Measurements from ENCODE around the gene MRPL19. TPM values are rescaled to one million over a fixed set of nuclear protein-coding genes. Genes with fewer than 3 reads are reported as not detected.

MRPL19 gene
- total RNA-seq, 1 experiment from 2014 or later: 73.0 TPM

DNA sequence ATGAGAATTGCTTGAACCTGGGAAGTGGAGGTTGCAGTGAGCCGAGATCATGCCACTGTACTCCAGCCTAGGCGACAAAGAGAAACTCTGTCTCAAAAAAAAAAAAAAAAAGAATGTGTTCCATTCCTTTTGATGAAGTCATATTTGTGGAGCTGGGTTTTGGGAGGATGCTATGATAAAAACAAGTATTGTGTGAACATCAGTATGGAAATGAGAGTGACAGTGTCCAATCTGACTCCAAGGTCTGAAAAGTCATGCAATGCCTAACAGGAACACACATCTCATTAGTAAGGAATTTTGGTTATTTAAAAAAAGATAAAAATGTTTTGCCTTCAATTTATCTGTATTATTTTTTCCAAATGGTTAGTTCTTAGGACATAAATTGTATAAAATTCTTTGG, 52.3 kb downstream of the MRPL19 start:
- Mint-ChIP-seq H3K4me3 (no peak overlapping the region), H3K36me3 (ENCODE audit: insufficient read depth in 1 of 3, low read depth in 3 of 3) (peaks cover 36 to 64% (median 61%) of the 10 kb centered on the region in 3 experiments; a peak in 6 of 7 replicates), H3K27me3 (ENCODE audit: low read depth) (no peaks in the 10 kb centered on the region), H3K4me1 (no peaks in the 10 kb centered on the region), H3K27ac (no peak overlapping the region), H3K9me3 (no peaks in the 10 kb centered on the region; a peak in 1 of 5 replicates)
- H3K23ac ChIP-seq (ENCODE audit: insufficient read length, low read depth, low read length): no peak overlapping the region
- H3K4me2 ChIP-seq (ENCODE audit: insufficient read depth, insufficient read length, low read length): no peak overlapping the region
- H4K5ac ChIP-seq (ENCODE audit: insufficient read length, low read depth, low read length): no peak overlapping the region
- no peaks in the 10 kb centered on the region for H3K4me1 ChIP-seq (ENCODE audit: insufficient read depth, low read length)
- TF ChIP-seq, protein P1, sequence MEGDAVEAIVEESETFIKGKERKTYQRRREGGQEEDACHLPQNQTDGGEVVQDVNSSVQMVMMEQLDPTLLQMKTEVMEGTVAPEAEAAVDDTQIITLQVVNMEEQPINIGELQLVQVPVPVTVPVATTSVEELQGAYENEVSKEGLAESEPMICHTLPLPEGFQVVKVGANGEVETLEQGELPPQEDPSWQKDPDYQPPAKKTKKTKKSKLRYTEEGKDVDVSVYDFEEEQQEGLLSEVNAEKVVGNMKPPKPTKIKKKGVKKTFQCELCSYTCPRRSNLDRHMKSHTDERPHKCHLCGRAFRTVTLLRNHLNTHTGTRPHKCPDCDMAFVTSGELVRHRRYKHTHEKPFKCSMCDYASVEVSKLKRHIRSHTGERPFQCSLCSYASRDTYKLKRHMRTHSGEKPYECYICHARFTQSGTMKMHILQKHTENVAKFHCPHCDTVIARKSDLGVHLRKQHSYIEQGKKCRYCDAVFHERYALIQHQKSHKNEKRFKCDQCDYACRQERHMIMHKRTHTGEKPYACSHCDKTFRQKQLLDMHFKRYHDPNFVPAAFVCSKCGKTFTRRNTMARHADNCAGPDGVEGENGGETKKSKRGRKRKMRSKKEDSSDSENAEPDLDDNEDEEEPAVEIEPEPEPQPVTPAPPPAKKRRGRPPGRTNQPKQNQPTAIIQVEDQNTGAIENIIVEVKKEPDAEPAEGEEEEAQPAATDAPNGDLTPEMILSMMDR (conservative IDR thresholded peaks at IDR 0.05): no peak
- no peak overlapping the region for H3K27ac ChIP-seq (ENCODE audit: insufficient read length, low read depth, low read length)
- no peak overlapping the region for H3K14ac ChIP-seq (ENCODE audit: insufficient read depth, low read length)
- H3K9me3 ChIP-seq (ENCODE audit: control insufficient read depth, low read depth, low read length): peaks cover 4% of the 10 kb centered on the region
- H3T11ph ChIP-seq (ENCODE audit: low read length): no peak overlapping the region
- no peaks in the 10 kb centered on the region for H3K79me2 ChIP-seq (ENCODE audit: insufficient read depth, low read length)
- no peak overlapping the region for H2BK120ac ChIP-seq (ENCODE audit: low read depth, low read length, poor library complexity, severe bottlenecking)
- no peaks in the 10 kb centered on the region for H3K79me1 ChIP-seq (ENCODE audit: insufficient read depth, low read depth, low read length, poor library complexity, severe bottlenecking)
- H2BK15ac ChIP-seq (ENCODE audit: low read depth, low read length): no peak overlapping the region
- no peaks in the 10 kb centered on the region for H3K23me2 ChIP-seq (ENCODE audit: insufficient read length, low read depth, low read length, poor library complexity, severe bottlenecking)
- no peak overlapping the region for H3K56ac ChIP-seq (ENCODE audit: insufficient read length, low read depth, low read length)
- no peak overlapping the region for H2BK12ac ChIP-seq (ENCODE audit: insufficient read length, low read depth, low read length)
- no CpG with 5 or more reads among the region's 2 CpGs for WGBS (ENCODE audit: extremely low coverage, insufficient read length, low lambda C conversion rate)
- H2AK5ac ChIP-seq (ENCODE audit: insufficient read length, low read length): no peak overlapping the region
- no peak overlapping the region for H2AFZ ChIP-seq (ENCODE audit: low read length)
- no peak overlapping the region for H2BK20ac ChIP-seq (ENCODE audit: low read depth, low read length, poor library complexity, severe bottlenecking)
- H4K20me1 ChIP-seq (ENCODE audit: control insufficient read depth, insufficient read depth, insufficient read length): no peaks in the 10 kb centered on the region
- H3K27me3 ChIP-seq (ENCODE audit: insufficient read depth, low read length): no peaks in the 10 kb centered on the region
- H2BK5ac ChIP-seq (ENCODE audit: insufficient read length, low read length): no peak overlapping the region
- no peak overlapping the region for H3K9ac ChIP-seq (ENCODE audit: extremely low read depth, insufficient read length, low read length)
- H4K8ac ChIP-seq (replicated peaks; ENCODE audit: insufficient read length, low read depth, low read length): no peak overlapping the region
- DNase-seq: no peak
- no peak overlapping the region for H4K91ac ChIP-seq (ENCODE audit: insufficient read length, low read depth, low read length)
- H3K4ac ChIP-seq (ENCODE audit: low read depth, low read length): no peak overlapping the region
- H3K18ac ChIP-seq (ENCODE audit: insufficient read length, low read depth, low read length): no peak overlapping the region
